GM23338 (cell line): ENCODE data around the gene GGPS1. TPM values are rescaled to one million over a fixed set of nuclear protein-coding genes. Genes with fewer than 3 reads are reported as not detected.
A peak's percentile ranks its signal among the peaks of the same experiment; 100 is the strongest.

Source experiments
- ATAC-seq: fragments of 200-7000 bp; cut with Tn5 transposase; 3 replicates; pipeline ENCODE4 v1.9.1; 2020
- DNase-seq: peaks from one replicate; pipeline ENCODE4 v3.0.0-alpha.2; 2015; ENCODE audit warnings: low spot score
- H2AFZ ChIP-seq: fragments of 200-600 bp; sonication (generic); 2 replicates; pipeline ENCODE4 v1.8.0; 2016; ENCODE audit warnings: antibody characterized with exemption, mild to moderate bottlenecking, moderate library complexity
- H3F3A ChIP-seq: fragments of 200-600 bp; sonication (generic); replicated peaks from 2 replicates; pipeline ENCODE4 v1.8.0; 2017; ENCODE audit warnings: antibody characterized with exemption, mixed run types, low read depth
- H3K27ac ChIP-seq: fragments of 200-600 bp; sonication (generic); 2 replicates; pipeline ENCODE4 v1.6.1; 2016; ENCODE audit warnings: low read depth
- H3K27me3 ChIP-seq: fragments of 200-600 bp; sonication (generic); 2 replicates; pipeline ENCODE4 v1.8.0; 2016; ENCODE audit warnings: mild to moderate bottlenecking, mixed run types, moderate library complexity; ENCODE audit not compliant: insufficient read depth
- H3K36me3 ChIP-seq: fragments of 200-600 bp; sonication (generic); 2 replicates; pipeline ENCODE4 v1.8.0; 2016; ENCODE audit warnings: mild to moderate bottlenecking; ENCODE audit not compliant: insufficient read depth
- H3K4me1 ChIP-seq: fragments of 200-600 bp; sonication (generic); 2 replicates; pipeline ENCODE4 v1.8.0; 2016; ENCODE audit warnings: mild to moderate bottlenecking, moderate library complexity; ENCODE audit not compliant: insufficient read depth
- H3K4me2 ChIP-seq: fragments of 200-600 bp; sonication (generic); 2 replicates; pipeline ENCODE4 v1.7.1; 2017; ENCODE audit warnings: mixed run types
- H3K4me3 ChIP-seq: fragments of 200-600 bp; sonication (generic); 2 replicates; pipeline ENCODE4 v1.6.1; 2016; ENCODE audit warnings: mixed run types
- H3K79me2 ChIP-seq: fragments of 200-600 bp; sonication (generic); replicated peaks from 2 replicates; pipeline ENCODE4 v1.8.0; 2017; ENCODE audit warnings: mild to moderate bottlenecking; ENCODE audit not compliant: insufficient read depth
- H3K9me2 ChIP-seq: fragments of 200-600 bp; sonication (generic); 2 replicates; pipeline ENCODE4 v1.8.0; 2017; ENCODE audit not compliant: insufficient read depth
- H4K20me1 ChIP-seq: fragments of 200-600 bp; sonication (generic); replicated peaks from 2 replicates; pipeline ENCODE4 v1.8.0; 2017; ENCODE audit warnings: mild to moderate bottlenecking; ENCODE audit not compliant: insufficient read depth
- H3K27ac Mint-ChIP-seq: 2 replicates; pipeline ENCODE4 v1.8.0; 2020; ENCODE audit warnings: inconsistent platforms, mild to moderate bottlenecking, moderate library complexity, mixed read lengths
- H3K27me3 Mint-ChIP-seq: 3 replicates; pipeline ENCODE4 v1.8.0; 2022; ENCODE audit warnings: low read depth, mild to moderate bottlenecking, moderate library complexity, mixed read lengths, inconsistent platforms; ENCODE audit not compliant: insufficient read depth, poor library complexity
- H3K36me3 Mint-ChIP-seq: 3 replicates; pipeline ENCODE4 v1.8.0; 2021; ENCODE audit warnings: low read depth, mild to moderate bottlenecking, inconsistent platforms, moderate library complexity, mixed read lengths
- H3K4me1 Mint-ChIP-seq: 3 replicates; pipeline ENCODE4 v1.8.0; 2020; ENCODE audit warnings: mild to moderate bottlenecking, inconsistent platforms, mixed read lengths
- H3K4me3 Mint-ChIP-seq: 3 replicates; pipeline ENCODE4 v1.8.0; 2021; ENCODE audit warnings: moderate library complexity, mild to moderate bottlenecking, inconsistent platforms, mixed read lengths
- H3K9me3 Mint-ChIP-seq: 3 replicates; pipeline ENCODE4 v1.8.0; 2020; ENCODE audit warnings: moderate library complexity, mild to moderate bottlenecking, inconsistent platforms, mixed read lengths
- CREB1 ChIP-seq: fragments of 250-450 bp; sonication (Bioruptor Pico); IDR thresholded peaks from 2 replicates; pipeline ENCODE4 v1.5.0; 2020; ENCODE audit warnings: low read depth, mild to moderate bottlenecking, moderate library complexity
- EZH2 ChIP-seq: fragments of 200-600 bp; sonication (generic); IDR thresholded peaks from one replicate; pipeline ENCODE4 v1.8.0; 2017; ENCODE audit warnings: antibody characterized with exemption, mild to moderate bottlenecking, low read depth; ENCODE audit not compliant: unreplicated experiment
- EZH2phosphoT487 ChIP-seq: fragments of 200-600 bp; sonication (generic); IDR thresholded peaks from one replicate; pipeline ENCODE4 v1.8.1; 2018; ENCODE audit warnings: antibody characterized with exemption; ENCODE audit not compliant: unreplicated experiment
- JUNB ChIP-seq: IDR thresholded peaks from one replicate; pipeline ENCODE4 v1.6.1; 2016; ENCODE audit warnings: antibody characterized with exemption; ENCODE audit not compliant: unreplicated experiment
- NANOG ChIP-seq: IDR thresholded peaks from 2 replicates; pipeline ENCODE4 v1.6.1; 2016; ENCODE audit warnings: antibody characterized with exemption, borderline replicate concordance
- POLR2AphosphoS5 ChIP-seq: IDR thresholded peaks from 2 replicates; pipeline ENCODE4 v1.6.1; 2016; ENCODE audit warnings: antibody characterized with exemption, low read depth
- STAT1 ChIP-seq: IDR thresholded peaks from one replicate; pipeline ENCODE4 v1.6.1; 2016; ENCODE audit warnings: antibody characterized with exemption; ENCODE audit not compliant: unreplicated experiment
- ZNF114 ChIP-seq: fragments of 250-450 bp; sonication (Bioruptor Pico); IDR thresholded peaks from 2 replicates; pipeline ENCODE4 v1.5.0; 2020; ENCODE audit warnings: mild to moderate bottlenecking, moderate library complexity
- ZNF331 ChIP-seq: fragments of 250-450 bp; sonication (Bioruptor Pico); IDR thresholded peaks from 2 replicates; pipeline ENCODE4 v1.5.0; 2020; ENCODE audit warnings: low read depth, mild to moderate bottlenecking, moderate library complexity
- polyA plus RNA-seq: library from polyadenylated mRNA; unstranded; fragments of >200 nt; fragmentation: Nextera tagmentation; extraction: Ambion mirVana; gene quantifications from 2 replicates; pipeline ENCODE4 v1.2.1, GENCODE V29; 2016
- total RNA-seq: library from RNA; depleted of rRNA; stranded (reverse); fragments of >200 nt; shearing (Covaris generic); gene quantifications from 2 replicates; pipeline ENCODE4 v1.2.3, GENCODE V29; 2014
- TF ChIP-seq, protein P1 (sequence below): IDR thresholded peaks from one replicate; pipeline ENCODE4 v1.6.1; 2018; ENCODE audit warnings: antibody characterized with exemption; ENCODE audit not compliant: unreplicated experiment
- TF ChIP-seq, protein P2 (sequence below): IDR thresholded peaks from 2 replicates; pipeline ENCODE4 v1.6.1; 2016; ENCODE audit warnings: antibody characterized with exemption
- TF ChIP-seq, protein P3 (sequence below), 2 experiments: fragments of 200-600 bp in 1 of 2; sonication (generic) in 1 of 2; conservative IDR thresholded peaks; 2 replicates each; pipeline versions ENCODE4 v1.5.1 to v1.6.1; 2016 to 2017; ENCODE audit warnings: antibody characterized with exemption in 2 of 2, low read depth in 2 of 2, mild to moderate bottlenecking in 2 of 2, moderate library complexity in 1 of 2

GGPS1 gene
- total and polyA plus RNA-seq, 2 experiments from 2014 or later: 33.9 to 56.8 TPM

DNA sequence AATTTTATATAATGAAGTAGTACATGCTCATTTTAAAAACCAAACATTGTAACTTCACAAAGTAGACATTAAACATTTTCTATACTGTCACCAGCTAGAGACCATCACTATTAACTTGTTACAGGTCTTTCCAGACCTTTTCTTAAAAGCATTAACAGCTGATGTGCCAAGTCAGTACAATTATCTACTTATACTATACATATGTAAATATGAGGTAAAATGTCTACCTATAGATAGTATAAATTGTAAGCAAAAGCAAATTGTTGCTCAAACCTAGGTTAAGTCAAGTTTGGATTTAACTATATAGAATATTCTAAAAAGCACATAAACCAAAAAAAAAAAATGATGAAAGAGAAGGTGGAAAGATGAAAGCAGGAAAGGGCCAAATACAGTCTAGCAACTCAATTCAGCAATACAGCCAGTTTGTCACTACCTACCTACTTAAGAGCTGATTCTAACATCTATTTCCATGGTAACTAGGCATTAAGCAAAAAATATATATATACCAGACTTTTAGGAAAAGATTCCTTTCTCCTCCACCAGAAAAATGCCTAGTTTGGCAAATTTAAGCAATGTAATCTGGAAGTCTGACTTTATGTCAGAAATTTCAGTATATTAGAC, 34.9 kb upstream of the GGPS1 start (continued):
- TF ChIP-seq, protein P1, sequence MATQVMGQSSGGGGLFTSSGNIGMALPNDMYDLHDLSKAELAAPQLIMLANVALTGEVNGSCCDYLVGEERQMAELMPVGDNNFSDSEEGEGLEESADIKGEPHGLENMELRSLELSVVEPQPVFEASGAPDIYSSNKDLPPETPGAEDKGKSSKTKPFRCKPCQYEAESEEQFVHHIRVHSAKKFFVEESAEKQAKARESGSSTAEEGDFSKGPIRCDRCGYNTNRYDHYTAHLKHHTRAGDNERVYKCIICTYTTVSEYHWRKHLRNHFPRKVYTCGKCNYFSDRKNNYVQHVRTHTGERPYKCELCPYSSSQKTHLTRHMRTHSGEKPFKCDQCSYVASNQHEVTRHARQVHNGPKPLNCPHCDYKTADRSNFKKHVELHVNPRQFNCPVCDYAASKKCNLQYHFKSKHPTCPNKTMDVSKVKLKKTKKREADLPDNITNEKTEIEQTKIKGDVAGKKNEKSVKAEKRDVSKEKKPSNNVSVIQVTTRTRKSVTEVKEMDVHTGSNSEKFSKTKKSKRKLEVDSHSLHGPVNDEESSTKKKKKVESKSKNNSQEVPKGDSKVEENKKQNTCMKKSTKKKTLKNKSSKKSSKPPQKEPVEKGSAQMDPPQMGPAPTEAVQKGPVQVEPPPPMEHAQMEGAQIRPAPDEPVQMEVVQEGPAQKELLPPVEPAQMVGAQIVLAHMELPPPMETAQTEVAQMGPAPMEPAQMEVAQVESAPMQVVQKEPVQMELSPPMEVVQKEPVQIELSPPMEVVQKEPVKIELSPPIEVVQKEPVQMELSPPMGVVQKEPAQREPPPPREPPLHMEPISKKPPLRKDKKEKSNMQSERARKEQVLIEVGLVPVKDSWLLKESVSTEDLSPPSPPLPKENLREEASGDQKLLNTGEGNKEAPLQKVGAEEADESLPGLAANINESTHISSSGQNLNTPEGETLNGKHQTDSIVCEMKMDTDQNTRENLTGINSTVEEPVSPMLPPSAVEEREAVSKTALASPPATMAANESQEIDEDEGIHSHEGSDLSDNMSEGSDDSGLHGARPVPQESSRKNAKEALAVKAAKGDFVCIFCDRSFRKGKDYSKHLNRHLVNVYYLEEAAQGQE: no peak
- no peak for TF ChIP-seq JUNB
- TF ChIP-seq EZH2: no peak
- no peak for TF ChIP-seq ZNF331 (CRISPR knock-in tag)
- TF ChIP-seq, protein P2, sequence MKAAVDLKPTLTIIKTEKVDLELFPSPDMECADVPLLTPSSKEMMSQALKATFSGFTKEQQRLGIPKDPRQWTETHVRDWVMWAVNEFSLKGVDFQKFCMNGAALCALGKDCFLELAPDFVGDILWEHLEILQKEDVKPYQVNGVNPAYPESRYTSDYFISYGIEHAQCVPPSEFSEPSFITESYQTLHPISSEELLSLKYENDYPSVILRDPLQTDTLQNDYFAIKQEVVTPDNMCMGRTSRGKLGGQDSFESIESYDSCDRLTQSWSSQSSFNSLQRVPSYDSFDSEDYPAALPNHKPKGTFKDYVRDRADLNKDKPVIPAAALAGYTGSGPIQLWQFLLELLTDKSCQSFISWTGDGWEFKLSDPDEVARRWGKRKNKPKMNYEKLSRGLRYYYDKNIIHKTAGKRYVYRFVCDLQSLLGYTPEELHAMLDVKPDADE: no peak
- TF ChIP-seq STAT1: no peak
- no peak for TF ChIP-seq EZH2phosphoT487

DNA sequence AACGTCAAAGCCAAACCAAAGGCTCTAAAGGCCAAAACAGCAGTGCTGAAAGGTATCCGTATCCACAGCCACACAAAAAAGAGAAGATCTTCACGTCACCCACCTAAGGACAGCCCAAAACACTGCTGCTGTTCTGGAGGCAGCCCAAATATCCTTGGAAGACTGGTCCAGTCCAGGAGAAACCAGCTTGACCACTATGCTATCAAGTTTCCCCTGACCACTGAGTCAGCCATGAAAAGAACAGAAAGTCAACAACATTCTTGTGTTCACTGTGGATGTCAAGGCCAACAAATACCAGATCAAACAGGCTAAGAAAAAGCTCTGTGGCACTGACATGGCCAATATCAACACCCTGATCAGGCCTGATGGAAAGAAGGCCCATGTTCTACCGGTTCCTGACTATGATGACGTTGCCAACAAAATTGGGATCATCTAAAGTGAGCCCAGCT, 32.4 kb upstream of the GGPS1 start:
- no peaks in the 10 kb centered on the region for H3K36me3 ChIP-seq
- no peak overlapping the region for H3K27ac ChIP-seq
- Mint-ChIP-seq H3K4me1 (peaks cover 14% of the 10 kb centered on the region), H3K27ac (no peak overlapping the region), H3K36me3 (peaks cover 20% of the 10 kb centered on the region; the same call in 2 of the 3 replicates), H3K4me3 (no peak overlapping the region), H3K27me3 (peaks cover 4% of the 10 kb centered on the region), H3K9me3 (peaks cover 5% of the 10 kb centered on the region; the same call in 1 of the 3 replicates)
- peaks cover 11% of the 10 kb centered on the region; the same call in 1 of the 2 replicates for H3K4me1 ChIP-seq
- H3K4me3 ChIP-seq: no peak overlapping the region
- H3K4me2 ChIP-seq: no peak overlapping the region
- peaks cover 49% of the 10 kb centered on the region for H4K20me1 ChIP-seq
- no peaks in the 10 kb centered on the region for H3F3A ChIP-seq
- no peak overlapping the region for H2AFZ ChIP-seq
- ATAC-seq (no peak), DNase-seq (peak; percentile 22)
- H3K79me2 ChIP-seq: peaks cover 99% of the 10 kb centered on the region
- no peaks in the 10 kb centered on the region for H3K27me3 ChIP-seq
- no peaks in the 10 kb centered on the region for H3K9me2 ChIP-seq
- no peak for TF ChIP-seq NANOG
- TF ChIP-seq, protein P1: no peak
- no peak for TF ChIP-seq ZNF114 (CRISPR knock-in tag)
- no peak for TF ChIP-seq CREB1 (CRISPR knock-in tag)
- TF ChIP-seq, protein P3, sequence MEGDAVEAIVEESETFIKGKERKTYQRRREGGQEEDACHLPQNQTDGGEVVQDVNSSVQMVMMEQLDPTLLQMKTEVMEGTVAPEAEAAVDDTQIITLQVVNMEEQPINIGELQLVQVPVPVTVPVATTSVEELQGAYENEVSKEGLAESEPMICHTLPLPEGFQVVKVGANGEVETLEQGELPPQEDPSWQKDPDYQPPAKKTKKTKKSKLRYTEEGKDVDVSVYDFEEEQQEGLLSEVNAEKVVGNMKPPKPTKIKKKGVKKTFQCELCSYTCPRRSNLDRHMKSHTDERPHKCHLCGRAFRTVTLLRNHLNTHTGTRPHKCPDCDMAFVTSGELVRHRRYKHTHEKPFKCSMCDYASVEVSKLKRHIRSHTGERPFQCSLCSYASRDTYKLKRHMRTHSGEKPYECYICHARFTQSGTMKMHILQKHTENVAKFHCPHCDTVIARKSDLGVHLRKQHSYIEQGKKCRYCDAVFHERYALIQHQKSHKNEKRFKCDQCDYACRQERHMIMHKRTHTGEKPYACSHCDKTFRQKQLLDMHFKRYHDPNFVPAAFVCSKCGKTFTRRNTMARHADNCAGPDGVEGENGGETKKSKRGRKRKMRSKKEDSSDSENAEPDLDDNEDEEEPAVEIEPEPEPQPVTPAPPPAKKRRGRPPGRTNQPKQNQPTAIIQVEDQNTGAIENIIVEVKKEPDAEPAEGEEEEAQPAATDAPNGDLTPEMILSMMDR (conservative IDR thresholded peaks at IDR 0.05; ENCODE audit: low read depth in 2 of 2): no peak
- no peak for TF ChIP-seq POLR2AphosphoS5
- TF ChIP-seq JUNB: no peak
- TF ChIP-seq STAT1: no peak
